ENCODE measurements around the gene C1orf21.

Gene C1orf21

GRCh38 chr1:184429335-184429734, 42.5 kb downstream of the C1orf21 start:
- TF ChIP-seq CTCF (IDR thresholded peaks at IDR 0.05; ENCODE audit: control insufficient read depth, insufficient read depth, low read depth, low read length, missing control alignments) = no peak
- DNase-seq (ENCODE audit: low read depth) = no peak
- H3K4me3 ChIP-seq (ENCODE audit: control insufficient read depth, low read depth, low read length) = no peak overlapping the region

DNA sequence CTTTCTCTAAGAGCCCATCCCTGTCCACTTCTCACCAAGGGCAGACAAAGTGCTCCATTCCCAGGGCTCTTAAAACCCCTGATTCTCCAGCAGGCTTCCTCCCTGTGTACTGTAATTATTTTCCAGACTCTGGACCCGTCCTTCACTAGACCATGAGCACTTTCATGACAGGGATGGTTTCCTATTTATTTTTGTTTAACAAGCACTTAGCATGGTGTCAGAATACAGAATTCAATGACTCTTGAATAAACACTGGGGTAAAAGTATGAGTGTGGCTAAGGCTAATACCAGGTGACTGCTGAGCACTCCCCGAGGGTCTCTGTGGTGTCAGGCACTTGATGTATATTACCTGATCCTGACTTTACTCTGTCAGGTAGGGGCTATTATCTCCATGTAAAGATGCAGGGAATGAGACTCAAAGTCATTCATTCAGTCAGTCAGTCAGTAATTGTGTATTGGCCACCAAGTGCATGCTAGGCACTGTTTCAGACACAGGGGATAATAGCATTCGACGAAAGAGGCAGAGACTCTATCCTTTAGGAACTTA, 47.2 kb downstream of the C1orf21 start:
- H3K4me3 ChIP-seq (ENCODE audit: control insufficient read depth, low read depth, low read length) = no peak overlapping the region
- no peak for TF ChIP-seq CTCF (IDR thresholded peaks at IDR 0.05; ENCODE audit: control insufficient read depth, insufficient read depth, low read depth, low read length, missing control alignments)
- no peak for DNase-seq (ENCODE audit: low read depth)

DNA sequence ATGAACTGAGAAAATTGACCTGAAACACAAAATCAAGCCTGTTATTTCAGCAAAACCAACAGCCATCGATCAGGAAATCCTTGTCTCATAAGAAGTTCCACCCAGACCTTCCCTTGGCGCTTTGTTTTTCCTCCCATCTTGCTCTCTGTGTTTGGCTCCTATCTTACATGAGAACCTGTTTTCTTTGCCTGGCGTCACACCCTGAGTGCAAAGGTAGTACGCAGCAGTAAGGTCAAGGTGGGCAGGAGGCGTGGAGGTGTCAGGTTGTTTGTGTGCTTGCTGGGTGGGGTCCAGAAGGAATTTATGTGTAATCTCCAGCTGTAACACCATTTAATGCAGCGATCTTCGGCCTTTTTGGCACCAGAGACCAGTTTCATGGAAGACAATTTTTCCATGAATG, 50.5 kb downstream of the C1orf21 start:
- DNase-seq (ENCODE audit: low read depth) = no peak
- no peak for TF ChIP-seq CTCF (IDR thresholded peaks at IDR 0.05; ENCODE audit: control insufficient read depth, insufficient read depth, low read depth, low read length, missing control alignments)
- no peak overlapping the region for H3K4me3 ChIP-seq (ENCODE audit: control insufficient read depth, low read depth, low read length)

GRCh38 chr1:184438363-184438762, 51.5 kb downstream of the C1orf21 start:
- no peak for DNase-seq (ENCODE audit: low read depth)
- H3K4me3 ChIP-seq (ENCODE audit: control insufficient read depth, low read depth, low read length) = no peak overlapping the region
- TF ChIP-seq CTCF (IDR thresholded peaks at IDR 0.05; ENCODE audit: control insufficient read depth, insufficient read depth, low read depth, low read length, missing control alignments) = no peak

GRCh38 chr1:184442260-184442659, 55.4 kb downstream of the C1orf21 start:
- no peak for TF ChIP-seq CTCF (IDR thresholded peaks at IDR 0.05; ENCODE audit: control insufficient read depth, insufficient read depth, low read depth, low read length, missing control alignments)
- no peak overlapping the region for H3K4me3 ChIP-seq (ENCODE audit: control insufficient read depth, low read depth, low read length)
- no peak for DNase-seq (ENCODE audit: low read depth)

DNA sequence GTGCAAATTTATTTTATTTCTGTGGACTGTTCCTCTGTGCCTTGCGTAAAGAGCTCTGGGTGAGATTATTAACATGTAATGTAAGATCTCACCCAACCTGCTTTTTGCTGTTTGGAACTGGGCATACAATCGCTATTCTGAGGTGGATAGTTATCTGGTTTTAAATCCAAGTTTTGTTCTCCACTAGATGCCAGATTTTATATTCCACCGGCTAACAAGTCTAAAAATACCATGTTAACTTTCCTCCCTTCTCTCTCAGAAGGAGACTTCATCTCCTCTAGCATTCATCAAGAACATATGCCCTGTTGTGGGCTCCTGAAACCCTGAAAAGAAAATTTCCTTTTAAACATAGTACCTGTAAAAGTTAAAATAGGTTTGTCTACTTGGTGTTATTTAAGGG, 56.4 kb downstream of the C1orf21 start:
- H3K4me3 ChIP-seq (ENCODE audit: control insufficient read depth, low read depth, low read length) = no peak overlapping the region
- DNase-seq (ENCODE audit: low read depth) = no peak
- no peak for TF ChIP-seq CTCF (IDR thresholded peaks at IDR 0.05; ENCODE audit: control insufficient read depth, insufficient read depth, low read depth, low read length, missing control alignments)

- no peak for DNase-seq (ENCODE audit: low read depth)
- no peak overlapping the region for H3K4me3 ChIP-seq (ENCODE audit: control insufficient read depth, low read depth, low read length)
- TF ChIP-seq CTCF (IDR thresholded peaks at IDR 0.05; ENCODE audit: control insufficient read depth, insufficient read depth, low read depth, low read length, missing control alignments) = no peak
These were observed 56.8 kb downstream of the C1orf21 start for GRCh38 chr1:184443624-184444023.
